Neural crest cell (in vitro differentiated cells): ENCODE results near the gene NEB. TPM values are rescaled to one million over a fixed set of nuclear protein-coding genes. Genes with fewer than 3 reads are reported as not detected.
A peak's percentile ranks its signal among the peaks of the same experiment; 100 is the strongest.

Experiments
- DNase-seq: peaks from one replicate; pipeline ENCODE4 v3.0.0; 2021; ENCODE audit warnings: low read depth, mixed read lengths, low spot score
- H3K27ac Mint-ChIP-seq: one replicate; pipeline ENCODE4 v1.8.0; 2021; ENCODE audit warnings: mild to moderate bottlenecking, mixed read lengths; ENCODE audit not compliant: unreplicated experiment
- H3K27me3 Mint-ChIP-seq: 2 replicates; pipeline ENCODE4 v1.8.0; 2021; ENCODE audit warnings: low read depth, mild to moderate bottlenecking, mixed read lengths
- H3K36me3 Mint-ChIP-seq: 2 replicates; pipeline ENCODE4 v1.8.0; 2021; ENCODE audit warnings: low read depth, mild to moderate bottlenecking, mixed read lengths
- H3K4me1 Mint-ChIP-seq: 2 replicates; pipeline ENCODE4 v1.8.0; 2021; ENCODE audit warnings: mixed read lengths
- H3K4me3 Mint-ChIP-seq: one replicate; pipeline ENCODE4 v1.8.0; 2021; ENCODE audit warnings: mild to moderate bottlenecking, mixed read lengths
- H3K9me3 Mint-ChIP-seq: 2 replicates; pipeline ENCODE4 v1.8.0; 2021; ENCODE audit warnings: mixed read lengths
- total RNA-seq: library from RNA; stranded (reverse); gene quantifications from 2 replicates; pipeline ENCODE4 v1.2.1, GENCODE V29; 2021
- TF ChIP-seq, protein P1 (sequence below): fragments of 200-600 bp; sonication (generic); conservative IDR thresholded peaks from 2 replicates; pipeline ENCODE4 v1.5.0; 2021; ENCODE audit warnings: antibody characterized with exemption, mild to moderate bottlenecking

Gene NEB
- total RNA-seq, 1 donor from 2014 or later, result 0.77 TPM

- Mint-ChIP-seq H3K27ac (no peak overlapping the region), H3K4me1 (peaks cover 8% of the 10 kb centered on the region), H3K4me3 (no peak overlapping the region)
Observed at GRCh38 chr2:151620761-151621160, 113.5 kb downstream of the NEB start.

GRCh38 chr2:151619337-151619989 lies 114.8 kb downstream of the NEB start:
- H3K27ac Mint-ChIP-seq, result no peak overlapping the region
- peaks cover 8% of the 10 kb centered on the region for H3K4me1 Mint-ChIP-seq
- TF ChIP-seq, protein P1, sequence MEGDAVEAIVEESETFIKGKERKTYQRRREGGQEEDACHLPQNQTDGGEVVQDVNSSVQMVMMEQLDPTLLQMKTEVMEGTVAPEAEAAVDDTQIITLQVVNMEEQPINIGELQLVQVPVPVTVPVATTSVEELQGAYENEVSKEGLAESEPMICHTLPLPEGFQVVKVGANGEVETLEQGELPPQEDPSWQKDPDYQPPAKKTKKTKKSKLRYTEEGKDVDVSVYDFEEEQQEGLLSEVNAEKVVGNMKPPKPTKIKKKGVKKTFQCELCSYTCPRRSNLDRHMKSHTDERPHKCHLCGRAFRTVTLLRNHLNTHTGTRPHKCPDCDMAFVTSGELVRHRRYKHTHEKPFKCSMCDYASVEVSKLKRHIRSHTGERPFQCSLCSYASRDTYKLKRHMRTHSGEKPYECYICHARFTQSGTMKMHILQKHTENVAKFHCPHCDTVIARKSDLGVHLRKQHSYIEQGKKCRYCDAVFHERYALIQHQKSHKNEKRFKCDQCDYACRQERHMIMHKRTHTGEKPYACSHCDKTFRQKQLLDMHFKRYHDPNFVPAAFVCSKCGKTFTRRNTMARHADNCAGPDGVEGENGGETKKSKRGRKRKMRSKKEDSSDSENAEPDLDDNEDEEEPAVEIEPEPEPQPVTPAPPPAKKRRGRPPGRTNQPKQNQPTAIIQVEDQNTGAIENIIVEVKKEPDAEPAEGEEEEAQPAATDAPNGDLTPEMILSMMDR, result no peak
- H3K4me3 Mint-ChIP-seq, result no peak overlapping the region
- H3K36me3 Mint-ChIP-seq, result no peaks in the 10 kb centered on the region
- DNase-seq, result no peak
- no peaks in the 10 kb centered on the region for H3K27me3 Mint-ChIP-seq
- no peaks in the 10 kb centered on the region for H3K9me3 Mint-ChIP-seq

More at GRCh38 chr2:151620761-151621160, 113.5 kb downstream of the NEB start:
- H3K36me3 Mint-ChIP-seq, result no peaks in the 10 kb centered on the region
- H3K9me3 Mint-ChIP-seq, result no peaks in the 10 kb centered on the region
- TF ChIP-seq, protein P1, result no peak
- no peak for DNase-seq
- no peaks in the 10 kb centered on the region for H3K27me3 Mint-ChIP-seq

DNA sequence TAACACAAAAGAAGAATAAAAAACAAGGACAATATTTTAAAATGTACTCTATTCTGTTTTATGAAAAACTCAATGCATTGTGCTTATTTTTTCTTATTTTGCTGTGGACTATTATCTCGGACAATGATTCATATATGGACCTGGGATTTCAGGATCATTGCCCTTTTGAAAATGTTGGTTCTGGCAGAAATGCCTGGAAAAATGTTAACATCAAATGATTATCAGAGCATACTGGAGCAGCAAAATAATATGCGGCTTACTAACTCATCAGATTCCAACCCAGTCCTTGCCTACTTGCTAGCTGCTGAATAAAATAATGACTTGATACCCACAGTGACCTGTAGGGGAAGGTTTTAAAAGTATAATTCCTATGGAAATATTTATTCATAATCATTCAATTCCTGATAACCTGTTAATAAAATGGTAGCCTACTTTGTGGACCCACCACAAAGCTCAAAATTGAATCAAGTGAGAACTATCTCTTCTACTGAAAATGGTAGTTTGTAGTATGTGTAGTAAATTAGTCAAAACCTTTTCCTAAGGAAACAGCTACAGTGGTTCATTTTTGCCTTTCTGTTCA lies 117.4 kb downstream of the NEB start:
- Mint-ChIP-seq H3K27me3 (no peaks in the 10 kb centered on the region), H3K9me3 (no peaks in the 10 kb centered on the region), H3K4me1 (peaks cover 8% of the 10 kb centered on the region), H3K36me3 (no peaks in the 10 kb centered on the region), H3K27ac (no peak overlapping the region), H3K4me3 (no peak overlapping the region)
- no peak for DNase-seq
- TF ChIP-seq, protein P1, result peak; percentile 30

GRCh38 chr2:151614606-151615306 lies 119.5 kb downstream of the NEB start:
- H3K27me3 Mint-ChIP-seq, result no peaks in the 10 kb centered on the region
- TF ChIP-seq, protein P1, result no peak
- H3K4me3 Mint-ChIP-seq, result no peak overlapping the region

DNA sequence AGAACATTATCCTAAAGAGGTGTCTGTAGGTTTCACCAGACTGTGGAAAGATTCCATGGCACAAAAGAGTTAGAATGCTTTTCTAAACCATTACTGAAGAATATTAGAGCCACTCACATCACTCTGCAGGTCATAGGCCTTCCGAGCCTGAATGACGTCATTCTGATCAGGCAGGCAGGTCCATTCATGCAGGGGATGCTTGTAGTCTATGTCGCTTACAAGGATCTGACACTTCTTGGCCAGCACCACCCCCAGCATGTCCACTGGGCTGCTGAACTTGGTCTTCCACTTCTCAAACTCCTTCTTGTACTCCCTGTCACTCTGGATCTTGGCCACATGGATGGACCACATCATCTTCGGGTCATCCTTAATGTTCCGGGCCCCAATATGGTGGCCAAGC lies 120.1 kb downstream of the NEB start:
- TF ChIP-seq, protein P1, result no peak
- H3K27me3 Mint-ChIP-seq, result no peaks in the 10 kb centered on the region
- no peak overlapping the region for H3K4me3 Mint-ChIP-seq
- no peaks in the 10 kb centered on the region for H3K36me3 Mint-ChIP-seq
- H3K4me1 Mint-ChIP-seq, result peaks cover 3% of the 10 kb centered on the region
- no peak for DNase-seq
- no peaks in the 10 kb centered on the region for H3K9me3 Mint-ChIP-seq
- no peak overlapping the region for H3K27ac Mint-ChIP-seq

More at GRCh38 chr2:151614606-151615306, 119.5 kb downstream of the NEB start:
- peaks cover 8% of the 10 kb centered on the region for H3K4me1 Mint-ChIP-seq
- H3K36me3 Mint-ChIP-seq, result no peaks in the 10 kb centered on the region
- H3K27ac Mint-ChIP-seq, result no peak overlapping the region
- H3K9me3 Mint-ChIP-seq, result no peaks in the 10 kb centered on the region
- DNase-seq, result no peak
